Cardiac fibroblast (primary cell): Measurements from ENCODE around the gene KBTBD4.

Experiments used
- DNase-seq, 2 donors: peaks; one replicate each; pipeline versions ENCODE4 v3.0.0 to v3.0.0-alpha.2; 2010; ENCODE audit warnings: low read depth in 2 of 2
- H3K4me3 ChIP-seq, 2 donors: replicated peaks in 1 of 2; 1 replicate in 1 of 2; 2 replicates in 1 of 2; pipeline ENCODE4 v1.5.1; 2011; ENCODE audit warnings: low read depth in 2 of 2, low read length in 2 of 2, mild to moderate bottlenecking in 2 of 2, moderate library complexity in 1 of 2
- CTCF ChIP-seq: IDR thresholded peaks from one replicate; pipeline ENCODE4 v1.5.1; 2011; ENCODE audit warnings: low read depth, mild to moderate bottlenecking, low read length, inconsistent platforms

KBTBD4 gene

GRCh38 chr11:47599902-47600301 is 21.1 kb upstream of the KBTBD4 start:
- TF ChIP-seq CTCF: no peak

GRCh38 chr11:47595967-47596366 is 17.2 kb upstream of the KBTBD4 start:
- no peak for DNase-seq

More at GRCh38 chr11:47599902-47600301, 21.1 kb upstream of the KBTBD4 start:
- H3K4me3 ChIP-seq: no peak overlapping the region
- DNase-seq: no peak

GRCh38 chr11:47595029-47595428 is 16.3 kb upstream of the KBTBD4 start:
- no peak for TF ChIP-seq CTCF
- DNase-seq: no peak
- H3K4me3 ChIP-seq: no peak overlapping the region

More at GRCh38 chr11:47595967-47596366, 17.2 kb upstream of the KBTBD4 start:
- H3K4me3 ChIP-seq: no peak overlapping the region
- TF ChIP-seq CTCF: no peak

GRCh38 chr11:47593934-47594855 is 15.4 kb upstream of the KBTBD4 start, which contains the start of gene C1QTNF4:
TSS of gene C1QTNF4 (minus strand) at chr11:47594411. CDS start at chr11:47590810, 3,601 bp downstream.
- TF ChIP-seq CTCF: no peak
- DNase-seq: no peak
- peak within 1 kb of the TSS in 1 of 2 donors; percentile 21 for H3K4me3 ChIP-seq

- TF ChIP-seq CTCF: no peak
- DNase-seq: no peak
- H3K4me3 ChIP-seq: no peak overlapping the region
Measured at GRCh38 chr11:47593492-47593933, 14.7 kb upstream of the KBTBD4 start.

- no peak for DNase-seq
- H3K4me3 ChIP-seq: no peak overlapping the region
- TF ChIP-seq CTCF: no peak
Measured at GRCh38 chr11:47592970-47593369, 14.2 kb upstream of the KBTBD4 start.
